Erythroblast (primary cell): ENCODE results near the gene POU5F1.
"Not testable (repeated sequence)": the region's sequence is repeated elsewhere in the genome, so short reads cannot be mapped to it uniquely, and the experiment has no call there.

Experiments used
- DNase-seq, 2 experiments: peaks; one replicate each; lab custom pipeline; 2025; lab: John Stamatoyannopoulos, UW
- GATA1 ChIP-seq: IDR thresholded peaks from 2 replicates; pipeline ENCODE4 v1.6.1; 2011; ENCODE audit warnings: low read depth, mild to moderate bottlenecking, control low read depth, low read length, moderate library complexity
- POLR2A ChIP-seq: IDR thresholded peaks from 2 replicates; pipeline ENCODE4 v1.6.1; 2011; ENCODE audit warnings: mild to moderate bottlenecking, low read length

POU5F1 gene

DNA sequence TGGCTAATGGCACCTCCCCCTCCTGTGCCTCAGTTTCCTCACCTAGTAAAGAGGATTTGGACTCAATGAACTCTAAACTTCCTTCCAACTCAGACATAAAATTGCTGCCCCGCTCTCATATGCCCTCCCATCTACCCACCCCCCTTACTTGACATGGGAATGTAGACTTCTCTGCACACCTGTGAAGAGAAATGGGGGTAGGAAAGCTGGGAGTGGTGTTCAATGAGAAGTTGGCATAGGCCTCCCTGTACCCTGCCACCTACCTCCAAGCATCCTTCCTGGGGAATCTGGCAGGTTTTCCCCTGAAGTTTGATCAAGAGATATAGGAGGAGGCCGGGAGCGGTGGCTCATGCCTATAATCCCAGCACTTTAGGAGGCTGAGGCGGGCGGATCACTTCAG, 3.9 kb upstream of the POU5F1 start:
- DNase-seq, result no peak
- no peak for TF ChIP-seq POLR2A
- TF ChIP-seq GATA1, result no peak

DNA sequence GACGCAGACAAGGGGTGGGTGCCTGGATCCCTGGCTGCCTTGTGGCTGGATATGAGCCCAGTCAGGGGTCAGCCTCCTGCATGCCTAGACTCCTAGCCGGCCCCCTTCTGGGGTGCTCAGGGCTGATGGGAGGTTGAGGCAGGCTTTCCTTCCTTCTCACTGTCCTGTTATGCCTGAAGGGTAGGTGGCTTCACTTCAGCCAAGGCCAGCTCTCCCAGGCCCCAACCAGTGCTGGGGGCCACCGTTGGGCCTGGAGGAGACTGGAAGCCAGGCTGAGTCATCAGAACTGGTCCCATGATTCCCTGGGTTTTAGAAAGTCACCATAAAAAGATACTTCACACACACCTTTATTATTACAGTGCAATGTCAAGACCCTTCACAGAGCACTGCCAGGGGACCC, 2.9 kb upstream of the POU5F1 start:
- TF ChIP-seq POLR2A (no peak), GATA1 (no peak)
- no peak for DNase-seq

DNA sequence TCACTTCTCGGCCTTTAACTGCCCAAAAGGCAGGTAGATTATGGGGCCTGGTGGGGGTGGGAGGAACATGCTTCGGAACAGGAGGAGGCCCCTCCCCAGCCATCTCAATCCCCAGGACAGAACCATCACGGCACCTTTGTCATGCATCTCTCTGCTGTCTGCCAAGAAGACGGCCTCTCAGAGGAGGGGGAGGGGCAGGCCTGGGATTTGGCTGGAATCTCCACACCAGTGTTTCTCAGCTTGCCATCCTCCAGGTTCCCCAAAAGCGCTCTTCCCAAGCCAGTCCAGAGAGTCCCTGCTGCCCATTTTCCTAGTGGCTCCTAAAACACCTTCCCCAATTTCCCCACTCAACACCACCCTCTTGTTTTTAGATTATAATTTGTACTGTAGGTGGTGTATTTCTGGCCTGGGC, 2.5 kb upstream of the POU5F1 start:
- DNase-seq, result no peak
- TF ChIP-seq GATA1, result no peak
- no peak for TF ChIP-seq POLR2A

DNA sequence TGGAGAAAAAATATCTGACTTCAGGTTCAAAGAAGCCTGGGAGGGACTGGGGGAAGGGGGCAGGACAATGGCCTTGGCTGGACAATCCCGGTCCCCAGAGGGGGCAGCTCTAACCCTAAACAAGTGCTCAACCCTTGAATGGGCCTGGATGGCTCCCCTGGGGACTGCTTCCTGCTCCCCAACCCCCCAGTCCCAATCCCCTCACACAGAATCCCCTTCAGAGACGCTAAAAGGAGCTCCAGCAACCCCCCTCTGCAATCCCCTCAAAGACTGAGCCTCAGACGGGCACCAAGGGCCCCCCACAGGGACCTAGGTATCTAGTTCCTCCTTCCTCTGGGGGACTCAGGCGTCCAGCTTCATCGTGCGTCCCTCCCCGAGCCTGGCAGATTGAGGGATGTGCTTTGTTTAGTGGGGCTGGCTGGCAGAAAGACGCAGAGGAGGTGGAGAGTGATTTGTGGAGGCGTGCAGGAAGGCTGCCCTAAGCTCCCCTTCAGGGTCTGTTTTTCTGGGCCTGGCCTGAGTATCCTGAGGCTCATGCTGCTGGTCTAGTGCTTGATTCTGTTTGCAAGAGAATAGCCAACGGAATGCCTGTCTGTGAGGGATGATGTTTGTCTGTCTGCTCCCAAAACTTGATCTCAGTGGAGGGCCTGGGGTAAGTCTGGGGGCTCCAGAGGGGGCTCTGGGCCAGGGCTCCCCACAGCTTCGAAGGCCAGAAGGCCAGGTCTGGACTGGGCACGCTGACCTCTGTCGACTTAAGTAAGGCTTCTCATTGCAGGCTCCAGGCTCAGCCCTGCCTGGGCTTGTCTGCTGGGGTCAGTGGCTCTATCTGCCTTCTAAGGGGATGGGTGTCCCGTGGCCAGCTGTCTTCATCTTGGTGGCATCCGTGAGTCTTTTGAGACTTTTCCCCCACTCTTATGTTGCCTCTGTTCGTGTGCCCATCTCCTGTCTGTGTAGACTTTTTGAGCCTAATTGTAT, 1.7 kb upstream of the POU5F1 start:
- DNase-seq, result no peak
- TF ChIP-seq GATA1 (no peak), POLR2A (no peak)

DNA sequence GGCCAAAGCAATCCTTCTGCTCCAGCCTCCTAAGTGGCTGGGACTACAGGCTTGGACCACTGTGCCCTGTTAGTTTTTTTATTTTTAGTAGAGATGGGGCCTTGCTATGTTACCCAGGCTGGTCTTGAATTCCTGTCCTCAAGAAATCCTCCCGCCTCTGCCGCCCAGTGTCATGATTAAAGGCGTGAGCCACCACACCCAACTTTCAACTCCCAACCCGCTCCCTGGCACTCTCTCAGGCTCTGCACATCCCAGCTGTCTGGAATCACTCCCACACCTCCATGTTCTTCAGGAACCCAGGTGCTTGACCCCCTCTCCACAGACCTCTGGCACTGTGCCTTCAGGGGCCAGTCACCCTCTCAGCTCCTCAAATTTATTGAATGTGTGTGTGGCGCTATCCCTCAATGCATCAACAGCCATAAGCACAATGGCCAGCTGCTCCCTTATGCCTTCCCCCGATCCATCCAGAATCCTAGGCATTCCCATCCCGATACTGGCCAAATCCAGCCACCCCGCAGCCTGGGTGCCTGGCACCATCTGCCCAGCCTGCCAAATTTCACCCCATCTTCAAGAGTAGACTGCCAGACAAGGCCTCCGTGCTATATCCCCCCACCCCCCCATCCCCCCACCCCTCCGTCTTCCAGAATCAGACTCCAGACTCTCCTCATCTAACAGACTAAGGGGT, 647 bp upstream of the POU5F1 start:
- DNase-seq, result no peak
- no peak for TF ChIP-seq GATA1
- no peak for TF ChIP-seq POLR2A

DNA sequence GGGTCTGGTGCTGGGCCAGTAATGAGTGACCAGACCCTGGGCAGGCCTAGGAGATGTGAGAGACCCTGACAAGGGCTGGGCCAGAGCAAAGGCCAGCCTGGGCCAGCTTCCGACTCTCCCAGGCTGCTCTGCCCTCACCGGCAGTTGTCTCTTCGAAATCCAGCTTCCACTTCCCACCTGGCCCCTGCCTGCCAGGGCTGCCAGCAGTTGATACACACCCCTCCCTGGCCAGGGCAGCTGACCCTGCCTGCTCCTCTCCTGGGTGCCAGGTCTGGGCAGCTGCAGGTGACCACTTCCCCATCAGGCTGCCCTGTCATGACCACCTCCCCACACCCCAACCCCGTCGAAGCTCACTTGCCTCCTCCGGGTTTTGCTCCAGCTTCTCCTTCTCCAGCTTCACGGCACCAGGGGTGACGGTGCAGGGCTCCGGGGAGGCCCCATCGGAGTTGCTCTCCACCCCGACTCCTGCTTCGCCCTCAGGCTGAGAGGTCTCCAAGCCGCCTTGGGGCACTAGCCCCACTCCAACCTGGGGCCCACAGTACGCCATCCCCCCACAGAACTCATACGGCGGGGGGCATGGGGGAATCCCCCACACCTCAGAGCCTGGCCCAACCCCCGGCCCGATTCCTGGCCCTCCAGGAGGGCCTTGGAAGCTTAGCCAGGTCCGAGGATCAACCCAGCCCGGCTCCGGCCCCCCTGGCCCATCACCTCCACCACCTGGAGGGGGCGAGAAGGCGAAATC, 453 bp downstream of the POU5F1 start:
- DNase-seq, result not testable (repeated sequence)

DNA sequence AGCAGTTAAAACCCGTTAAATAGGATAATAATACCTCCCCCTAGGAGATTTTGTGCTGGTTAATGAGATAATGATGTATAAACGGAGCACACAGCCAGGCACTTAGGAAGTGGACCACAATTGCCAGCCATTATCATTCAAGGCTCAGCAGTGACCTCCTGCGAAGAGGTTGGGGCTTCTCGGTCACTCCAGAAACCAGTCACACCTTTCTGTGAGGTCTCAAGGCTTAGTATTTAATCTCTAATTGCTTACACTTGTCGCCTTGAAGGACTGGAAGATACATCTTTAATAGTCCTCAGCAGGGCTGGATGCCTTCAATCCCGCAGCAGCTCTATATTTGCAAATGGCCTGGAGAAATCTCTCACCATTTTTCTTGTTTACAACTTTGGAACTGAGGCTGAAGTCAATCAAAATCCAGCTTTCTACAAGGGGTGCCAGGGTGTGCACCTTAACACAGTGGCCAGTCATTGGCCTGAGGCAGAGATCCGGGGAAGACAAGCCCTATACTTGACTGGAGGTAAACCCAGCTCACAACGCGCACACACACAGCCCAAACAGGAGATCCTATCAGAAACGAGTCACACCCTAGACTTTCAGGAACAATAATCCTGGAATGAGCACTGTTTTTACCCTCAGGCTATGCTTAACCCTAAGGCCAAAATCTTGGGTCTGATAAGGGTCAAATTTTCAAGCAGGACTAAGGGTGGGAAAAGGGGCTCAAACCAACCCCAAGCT, 1.2 kb downstream of the POU5F1 start:
- DNase-seq, result no peak
- TF ChIP-seq POLR2A (no peak), GATA1 (no peak)

DNA sequence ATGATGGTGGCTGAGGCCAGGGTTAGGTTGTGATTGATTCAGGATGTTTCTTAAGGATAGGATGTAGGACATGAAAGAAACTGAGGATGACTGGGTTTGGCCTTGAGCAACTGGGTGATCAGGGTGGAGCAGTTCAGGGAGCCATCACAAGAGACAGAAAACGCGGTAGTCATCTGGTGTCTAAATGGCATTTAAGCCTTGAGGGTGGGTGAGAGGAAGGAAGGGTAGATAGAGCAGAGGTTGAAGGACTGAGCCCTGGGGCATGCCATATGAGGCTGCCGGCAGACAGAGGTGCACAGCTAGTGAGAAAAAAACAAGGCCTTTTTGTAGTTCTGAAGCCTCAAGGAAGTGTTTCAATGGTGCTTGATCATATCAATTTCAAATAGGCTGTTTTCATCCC, 1.9 kb downstream of the POU5F1 start:
- TF ChIP-seq GATA1 (no peak), POLR2A (no peak)
- no peak for DNase-seq

DNA sequence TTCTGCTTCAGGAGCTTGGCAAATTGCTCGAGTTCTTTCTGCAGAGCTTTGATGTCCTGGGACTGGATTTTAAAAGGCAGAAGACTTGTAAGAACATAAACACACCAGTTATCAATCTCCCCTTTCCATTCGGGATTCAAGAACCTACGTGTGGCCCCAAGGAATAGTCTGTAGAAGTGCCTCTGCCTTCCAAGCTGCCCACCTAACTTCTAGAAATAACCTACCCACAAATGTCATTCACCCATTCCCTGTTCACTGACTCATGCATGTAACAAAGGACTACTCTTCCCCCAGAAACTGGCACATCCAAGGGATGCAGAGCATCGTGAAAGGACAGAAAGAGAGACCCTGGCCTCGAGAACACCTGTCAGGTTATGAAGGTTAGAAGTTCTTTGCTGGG, 4.5 kb downstream of the POU5F1 start:
- DNase-seq, result no peak
- TF ChIP-seq POLR2A, result no peak
- no peak for TF ChIP-seq GATA1

DNA sequence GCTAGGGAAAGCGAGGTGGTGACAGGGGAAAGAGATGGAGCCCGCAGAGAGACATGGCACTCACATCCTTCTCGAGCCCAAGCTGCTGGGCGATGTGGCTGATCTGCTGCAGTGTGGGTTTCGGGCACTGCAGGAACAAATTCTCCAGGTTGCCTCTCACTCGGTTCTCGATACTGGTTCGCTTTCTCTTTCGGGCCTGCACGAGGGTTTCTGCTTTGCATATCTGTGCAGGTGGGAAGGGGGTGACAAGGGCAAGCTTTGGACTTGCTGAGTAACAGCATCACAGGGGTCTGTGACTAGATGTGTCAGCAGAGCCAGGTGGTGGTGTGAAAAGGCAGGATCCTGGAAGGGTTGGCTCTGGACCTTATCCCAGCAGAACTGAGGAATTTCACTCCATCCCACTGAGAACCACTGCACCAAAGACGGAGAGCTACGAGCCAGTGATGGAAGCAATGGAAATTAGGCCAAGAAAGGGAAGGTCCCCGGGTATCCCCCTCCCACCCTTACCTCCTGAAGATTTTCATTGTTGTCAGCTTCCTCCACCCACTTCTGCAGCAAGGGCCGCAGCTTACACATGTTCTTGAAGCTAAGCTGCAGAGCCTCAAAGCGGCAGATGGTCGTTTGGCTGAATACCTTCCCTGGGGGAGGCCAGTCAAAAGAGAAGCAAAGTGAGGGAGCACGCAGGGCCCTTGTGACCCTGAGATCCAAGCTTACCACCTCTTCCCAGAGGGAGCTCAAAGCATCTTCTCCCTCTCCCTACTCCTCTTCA, 5.2 kb downstream of the POU5F1 start:
- DNase-seq, result not testable (repeated sequence)

DNA sequence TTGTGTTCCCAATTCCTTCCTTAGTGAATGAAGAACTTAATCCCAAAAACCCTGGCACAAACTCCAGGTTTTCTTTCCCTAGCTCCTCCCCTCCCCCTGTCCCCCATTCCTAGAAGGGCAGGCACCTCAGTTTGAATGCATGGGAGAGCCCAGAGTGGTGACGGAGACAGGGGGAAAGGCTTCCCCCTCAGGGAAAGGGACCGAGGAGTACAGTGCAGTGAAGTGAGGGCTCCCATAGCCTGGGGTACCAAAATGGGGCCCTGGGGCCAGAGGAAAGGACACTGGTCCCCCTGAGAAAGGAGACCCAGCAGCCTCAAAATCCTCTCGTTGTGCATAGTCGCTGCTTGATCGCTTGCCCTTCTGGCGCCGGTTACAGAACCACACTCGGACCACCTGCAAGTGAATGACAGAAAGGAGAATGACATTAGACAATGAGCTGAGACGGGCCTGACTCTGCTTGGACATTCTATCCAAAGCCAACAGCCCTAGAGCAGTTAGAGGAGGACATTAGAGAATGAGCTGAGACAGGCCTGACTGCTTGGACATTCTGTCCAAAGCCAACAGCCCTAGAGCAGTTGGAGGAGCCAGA, 5.9 kb downstream of the POU5F1 start:
- not testable (repeated sequence) for DNase-seq

DNA sequence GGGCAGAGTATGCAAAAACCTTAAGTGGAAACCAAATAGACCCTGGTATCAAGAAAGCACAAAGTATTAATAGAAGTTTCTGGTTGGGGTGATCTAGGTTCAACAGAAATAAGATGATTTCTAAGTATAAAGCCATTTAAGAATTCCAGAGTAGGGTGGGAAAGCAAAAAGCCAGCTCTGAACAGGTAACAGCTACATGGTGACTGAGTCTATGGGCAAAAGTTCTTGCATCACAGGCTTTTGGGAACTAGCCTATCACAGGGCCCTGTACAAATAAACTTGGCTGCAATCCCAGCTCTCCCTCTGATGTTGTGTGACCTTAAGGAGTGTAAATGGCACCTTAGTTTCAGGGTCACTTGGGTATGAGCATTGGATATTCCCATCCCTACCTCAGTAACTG, 6.6 kb downstream of the POU5F1 start:
- TF ChIP-seq POLR2A, result no peak
- no peak for TF ChIP-seq GATA1
- DNase-seq, result peak; percentile 18 to 64
